OCI-LY1 (cell line): ENCODE results near the gene GAMT.

Experiments
- EZH2 ChIP-seq: fragments of 200-600 bp; sonication (generic), shearing (Covaris generic); IDR thresholded peaks from 2 replicates; pipeline ENCODE4 v1.8.0; 2017; ENCODE audit warnings: borderline replicate concordance, mixed run types, mild to moderate bottlenecking, antibody characterized with exemption, low read length, moderate library complexity, mixed read lengths
- TF ChIP-seq, protein P1 (sequence below): fragments of 200-600 bp; sonication (generic), shearing (Covaris generic); IDR thresholded peaks from 2 replicates; pipeline ENCODE4 v1.5.1; 2017; ENCODE audit warnings: mild to moderate bottlenecking, antibody characterized with exemption, low read length, moderate library complexity, mixed read lengths

DNA sequence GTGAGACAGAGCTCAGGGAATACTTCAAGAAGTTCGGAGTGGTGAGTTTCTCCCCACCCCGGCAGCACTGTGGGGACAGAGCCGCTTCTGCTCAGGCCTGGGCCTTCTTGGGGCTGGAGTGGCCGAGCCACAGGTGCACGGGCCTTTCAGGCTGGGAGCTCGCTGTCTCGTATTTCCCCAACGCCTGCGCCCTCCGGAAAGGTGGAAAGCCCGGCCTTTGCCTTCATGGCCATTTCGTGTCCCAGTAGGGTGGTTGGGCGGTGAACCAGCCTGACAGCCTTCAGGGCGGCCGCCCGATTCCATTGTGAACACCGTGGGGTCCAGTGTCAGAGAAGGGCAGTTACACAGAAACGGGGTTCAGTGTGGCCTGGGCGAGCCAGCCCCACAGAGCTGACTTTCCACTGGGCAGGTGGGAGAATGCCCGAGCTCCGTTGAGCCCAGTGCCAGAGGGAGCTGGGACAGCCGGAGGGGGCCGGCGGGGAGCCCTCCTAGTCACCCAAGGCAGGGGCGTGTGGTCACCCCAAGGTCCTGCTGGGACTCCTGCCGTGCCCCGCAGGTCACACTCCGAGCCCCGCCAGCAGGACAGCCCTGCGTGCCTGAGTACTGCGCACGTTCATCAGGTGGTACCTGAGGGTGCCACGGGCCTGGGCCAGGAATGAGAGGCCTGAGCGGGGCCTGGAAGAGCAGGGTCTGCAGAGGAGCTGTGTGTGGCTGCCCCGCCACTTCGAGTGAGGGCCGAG is 20.0 kb upstream of the GAMT start:
- TF ChIP-seq, protein P1, sequence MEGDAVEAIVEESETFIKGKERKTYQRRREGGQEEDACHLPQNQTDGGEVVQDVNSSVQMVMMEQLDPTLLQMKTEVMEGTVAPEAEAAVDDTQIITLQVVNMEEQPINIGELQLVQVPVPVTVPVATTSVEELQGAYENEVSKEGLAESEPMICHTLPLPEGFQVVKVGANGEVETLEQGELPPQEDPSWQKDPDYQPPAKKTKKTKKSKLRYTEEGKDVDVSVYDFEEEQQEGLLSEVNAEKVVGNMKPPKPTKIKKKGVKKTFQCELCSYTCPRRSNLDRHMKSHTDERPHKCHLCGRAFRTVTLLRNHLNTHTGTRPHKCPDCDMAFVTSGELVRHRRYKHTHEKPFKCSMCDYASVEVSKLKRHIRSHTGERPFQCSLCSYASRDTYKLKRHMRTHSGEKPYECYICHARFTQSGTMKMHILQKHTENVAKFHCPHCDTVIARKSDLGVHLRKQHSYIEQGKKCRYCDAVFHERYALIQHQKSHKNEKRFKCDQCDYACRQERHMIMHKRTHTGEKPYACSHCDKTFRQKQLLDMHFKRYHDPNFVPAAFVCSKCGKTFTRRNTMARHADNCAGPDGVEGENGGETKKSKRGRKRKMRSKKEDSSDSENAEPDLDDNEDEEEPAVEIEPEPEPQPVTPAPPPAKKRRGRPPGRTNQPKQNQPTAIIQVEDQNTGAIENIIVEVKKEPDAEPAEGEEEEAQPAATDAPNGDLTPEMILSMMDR = no peak
- no peak for TF ChIP-seq EZH2
